ENCODE measurements around the gene GP1BB. TPM values are rescaled to one million over a fixed set of nuclear protein-coding genes. Genes with fewer than 3 reads are reported as not detected.

GP1BB gene
- polyA plus RNA-seq, 2 of the 4 experiments (the other 2 are of a cell fraction), result 0.06 to 0.48 TPM

DNA sequence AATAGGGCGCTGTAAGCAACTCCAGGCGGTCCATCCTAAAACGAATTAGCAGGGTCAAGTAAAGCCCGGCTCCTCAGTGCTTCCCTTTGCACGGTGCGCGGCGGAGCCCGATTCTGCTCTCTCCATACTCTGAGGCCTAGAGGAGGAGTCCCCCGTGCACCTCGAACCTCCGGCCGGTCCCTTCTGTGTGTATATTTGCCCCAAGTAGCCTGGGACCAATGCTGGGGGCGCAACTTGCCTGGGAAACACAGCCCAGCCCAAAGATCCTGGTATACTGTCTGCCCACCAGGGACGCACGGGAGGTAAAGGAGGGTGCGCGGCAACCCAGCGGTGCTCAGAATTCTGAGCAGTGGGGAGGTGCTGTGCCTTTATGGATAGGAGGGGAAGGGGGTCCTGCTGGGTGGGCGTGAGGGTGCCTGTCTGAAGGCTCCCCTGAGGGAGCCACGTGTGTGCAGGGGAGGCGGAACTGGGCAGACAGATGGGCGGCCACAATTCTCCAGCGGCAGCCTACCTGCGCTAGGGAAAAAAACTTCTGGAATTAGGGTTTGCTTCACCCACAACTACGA is 32.5 kb downstream of the GP1BB start (continued):
- TF ChIP-seq ESRRA (IDR thresholded peaks at IDR 0.05; ENCODE audit: borderline replicate concordance, low read length), result no peak
- no peak for TF ChIP-seq KDM1A (IDR thresholded peaks at IDR 0.05; ENCODE audit: low read depth)
- TF ChIP-seq, protein P1, sequence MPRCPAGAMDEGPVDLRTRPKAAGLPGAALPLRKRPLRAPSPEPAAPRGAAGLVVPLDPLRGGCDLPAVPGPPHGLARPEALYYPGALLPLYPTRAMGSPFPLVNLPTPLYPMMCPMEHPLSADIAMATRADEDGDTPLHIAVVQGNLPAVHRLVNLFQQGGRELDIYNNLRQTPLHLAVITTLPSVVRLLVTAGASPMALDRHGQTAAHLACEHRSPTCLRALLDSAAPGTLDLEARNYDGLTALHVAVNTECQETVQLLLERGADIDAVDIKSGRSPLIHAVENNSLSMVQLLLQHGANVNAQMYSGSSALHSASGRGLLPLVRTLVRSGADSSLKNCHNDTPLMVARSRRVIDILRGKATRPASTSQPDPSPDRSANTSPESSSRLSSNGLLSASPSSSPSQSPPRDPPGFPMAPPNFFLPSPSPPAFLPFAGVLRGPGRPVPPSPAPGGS (IDR thresholded peaks at IDR 0.05), result no peak
- TF ChIP-seq, protein P2, sequence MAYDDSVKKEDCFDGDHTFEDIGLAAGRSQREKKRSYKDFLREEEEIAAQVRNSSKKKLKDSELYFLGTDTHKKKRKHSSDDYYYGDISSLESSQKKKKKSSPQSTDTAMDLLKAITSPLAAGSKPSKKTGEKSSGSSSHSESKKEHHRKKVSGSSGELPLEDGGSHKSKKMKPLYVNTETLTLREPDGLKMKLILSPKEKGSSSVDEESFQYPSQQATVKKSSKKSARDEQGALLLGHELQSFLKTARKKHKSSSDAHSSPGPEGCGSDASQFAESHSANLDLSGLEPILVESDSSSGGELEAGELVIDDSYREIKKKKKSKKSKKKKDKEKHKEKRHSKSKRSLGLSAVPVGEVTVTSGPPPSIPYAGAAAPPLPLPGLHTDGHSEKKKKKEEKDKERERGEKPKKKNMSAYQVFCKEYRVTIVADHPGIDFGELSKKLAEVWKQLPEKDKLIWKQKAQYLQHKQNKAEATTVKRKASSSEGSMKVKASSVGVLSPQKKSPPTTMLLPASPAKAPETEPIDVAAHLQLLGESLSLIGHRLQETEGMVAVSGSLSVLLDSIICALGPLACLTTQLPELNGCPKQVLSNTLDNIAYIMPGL (CRISPR knock-in tag; IDR thresholded peaks at IDR 0.05; ENCODE audit: borderline replicate concordance), result no peak
- no peak for TF ChIP-seq CEBPB (IDR thresholded peaks at IDR 0.05)
- TF ChIP-seq PHF8 (IDR thresholded peaks at IDR 0.05; ENCODE audit: borderline replicate concordance, low read depth), result no peak

- peak overlapping the region; percentile 63 to 85; a peak in 5 of 6 replicates for H3K27ac ChIP-seq
- H3K4me1 ChIP-seq, result peaks cover 6% of the 10 kb centered on the region
- DNase-seq (ENCODE audit: low read depth in 1 of 2, low spot score in 1 of 2), result peak; percentile 54 to 72
- peak overlapping the region; percentile 42 for H3K4me3 ChIP-seq
- ChIA-PET POLR2A (no interaction called here), CTCF (interaction anchor here (0.6 to 6.2 kb wide), 27 partner anchors 10 to 250 kb away, joined by 3 to 62 read pairs (median 4); partner anchors contain the start of genes GNB1L and RTL10)
- TF ChIP-seq, protein P3, sequence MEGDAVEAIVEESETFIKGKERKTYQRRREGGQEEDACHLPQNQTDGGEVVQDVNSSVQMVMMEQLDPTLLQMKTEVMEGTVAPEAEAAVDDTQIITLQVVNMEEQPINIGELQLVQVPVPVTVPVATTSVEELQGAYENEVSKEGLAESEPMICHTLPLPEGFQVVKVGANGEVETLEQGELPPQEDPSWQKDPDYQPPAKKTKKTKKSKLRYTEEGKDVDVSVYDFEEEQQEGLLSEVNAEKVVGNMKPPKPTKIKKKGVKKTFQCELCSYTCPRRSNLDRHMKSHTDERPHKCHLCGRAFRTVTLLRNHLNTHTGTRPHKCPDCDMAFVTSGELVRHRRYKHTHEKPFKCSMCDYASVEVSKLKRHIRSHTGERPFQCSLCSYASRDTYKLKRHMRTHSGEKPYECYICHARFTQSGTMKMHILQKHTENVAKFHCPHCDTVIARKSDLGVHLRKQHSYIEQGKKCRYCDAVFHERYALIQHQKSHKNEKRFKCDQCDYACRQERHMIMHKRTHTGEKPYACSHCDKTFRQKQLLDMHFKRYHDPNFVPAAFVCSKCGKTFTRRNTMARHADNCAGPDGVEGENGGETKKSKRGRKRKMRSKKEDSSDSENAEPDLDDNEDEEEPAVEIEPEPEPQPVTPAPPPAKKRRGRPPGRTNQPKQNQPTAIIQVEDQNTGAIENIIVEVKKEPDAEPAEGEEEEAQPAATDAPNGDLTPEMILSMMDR (IDR thresholded peaks at IDR 0.05), result peak; percentile 37
- peak; percentile 47 to 58 for TF ChIP-seq RAD21 (conservative IDR thresholded peaks at IDR 0.05 in 1 of 2, IDR thresholded peaks at IDR 0.05 in 1 of 2)
- no peak for TF ChIP-seq JUN (IDR thresholded peaks at IDR 0.05)
- TF ChIP-seq CBX2 (IDR thresholded peaks at IDR 0.05; ENCODE audit: borderline replicate concordance, low read depth), result no peak
- TF ChIP-seq SMC3 (IDR thresholded peaks at IDR 0.05), result peak; percentile 67
- no peak for TF ChIP-seq GATA3 (IDR thresholded peaks at IDR 0.05; ENCODE audit: borderline replicate concordance)
- TF ChIP-seq MAX (IDR thresholded peaks at IDR 0.05), result peak; percentile 39; the same call in 1 of the 2 replicates
- no peaks in the 10 kb centered on the region for H3K9me3 ChIP-seq
- peak; percentile 72 to 81 for ATAC-seq
- 77% methylated on average over 17 of the region's 76 CpGs for WGBS (ENCODE audit: missing lambda C conversion rate)
- H3K4me2 ChIP-seq, result peak overlapping the region; percentile 81
- FAIRE-seq, result no peak
Observed at GRCh38 chr22:19756288-19757128, 33.2 kb downstream of the GP1BB start.

DNA sequence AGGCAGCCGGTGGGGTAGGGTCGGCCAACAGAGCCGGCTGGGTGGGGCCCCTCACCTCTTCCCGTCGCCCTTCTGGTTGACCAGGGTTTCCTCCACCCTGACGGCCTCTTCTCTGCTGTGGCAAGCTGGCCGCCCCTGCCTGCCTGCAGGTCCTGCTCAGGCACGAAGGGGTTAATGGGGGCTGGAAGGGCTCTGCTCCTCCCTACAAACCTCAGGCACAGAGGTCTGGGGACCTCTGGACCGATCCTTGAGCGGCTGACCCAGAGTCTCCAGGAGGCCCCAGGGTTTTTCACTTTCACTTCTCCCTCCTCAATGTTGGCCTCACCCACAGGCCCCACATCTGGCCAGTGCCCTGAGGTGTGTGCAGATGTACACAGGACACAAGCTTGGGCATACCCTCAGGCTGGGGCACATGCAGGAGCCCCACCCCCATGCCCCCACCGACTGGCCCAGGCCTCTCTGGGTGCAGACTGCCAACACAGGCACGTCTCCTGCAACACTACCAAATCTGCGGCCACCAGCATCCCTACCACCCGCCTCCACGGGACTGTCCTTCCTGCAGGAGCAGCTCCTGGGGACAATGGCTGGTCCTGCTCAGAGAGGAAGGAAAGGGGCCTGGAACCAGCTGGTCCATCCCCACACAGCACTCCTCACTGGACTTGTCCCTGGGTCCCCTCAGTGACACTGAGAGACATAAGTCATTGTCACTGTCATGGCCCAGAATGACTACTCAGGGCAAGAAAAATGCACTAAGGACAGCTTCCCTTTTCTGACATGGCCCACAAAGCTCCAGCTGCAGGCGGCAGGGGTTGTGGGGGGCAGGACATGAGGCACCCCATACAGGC is 34.0 kb downstream of the GP1BB start:
- H3K4me1 ChIP-seq, result peaks cover 4% of the 10 kb centered on the region; the same call in 1 of the 3 replicates
- H3K9me3 ChIP-seq, result no peaks in the 10 kb centered on the region
- DNase-seq (ENCODE audit: low read depth in 1 of 2, low spot score in 1 of 2), result no peak
- no peak for TF ChIP-seq CHD4 (IDR thresholded peaks at IDR 0.05; ENCODE audit: borderline replicate concordance)
- no peak for TF ChIP-seq SMC3 (IDR thresholded peaks at IDR 0.05)
- no peak for TF ChIP-seq KDM5A (IDR thresholded peaks at IDR 0.05)
- TF ChIP-seq TP53 (CRISPR knock-in tag; IDR thresholded peaks at IDR 0.05), result no peak
- TF ChIP-seq HDAC2 (IDR thresholded peaks at IDR 0.05), result no peak
- TF ChIP-seq EHMT2 (IDR thresholded peaks at IDR 0.05; ENCODE audit: low read depth), result no peak
- no peak for TF ChIP-seq KDM1A (IDR thresholded peaks at IDR 0.05; ENCODE audit: low read depth)
- TF ChIP-seq, protein P4, sequence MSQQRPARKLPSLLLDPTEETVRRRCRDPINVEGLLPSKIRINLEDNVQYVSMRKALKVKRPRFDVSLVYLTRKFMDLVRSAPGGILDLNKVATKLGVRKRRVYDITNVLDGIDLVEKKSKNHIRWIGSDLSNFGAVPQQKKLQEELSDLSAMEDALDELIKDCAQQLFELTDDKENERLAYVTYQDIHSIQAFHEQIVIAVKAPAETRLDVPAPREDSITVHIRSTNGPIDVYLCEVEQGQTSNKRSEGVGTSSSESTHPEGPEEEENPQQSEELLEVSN (IDR thresholded peaks at IDR 0.05; ENCODE audit: borderline replicate concordance, low read depth), result no peak
- TF ChIP-seq HOXA7 (CRISPR knock-in tag; IDR thresholded peaks at IDR 0.05), result no peak
- no peak for TF ChIP-seq CBX2 (IDR thresholded peaks at IDR 0.05; ENCODE audit: borderline replicate concordance, low read depth)
- H3K4me2 ChIP-seq, result peak overlapping the region; percentile 81
- H3K27ac ChIP-seq, result peak overlapping the region in 1 of 2 experiments; percentile 85; a peak in 4 of 6 replicates
- 67% methylated on average over 11 of the region's 16 CpGs for WGBS (ENCODE audit: missing lambda C conversion rate)
- no peak overlapping the region; the same call in 2 of the 3 replicates for H3K4me3 ChIP-seq
- peak in 1 of 2 experiments; percentile 45; a peak in 3 of 6 replicates for ATAC-seq
- no peak for FAIRE-seq
- ChIA-PET CTCF (interaction anchor here (1.0 to 6.2 kb wide), 14 partner anchors 10 to 196 kb away, joined by 3 to 62 read pairs (median 4); partner anchors contain the start of genes GNB1L and RTL10), POLR2A (no interaction called here)

Measured in A549 (cell line).